Fibroblast of pulmonary artery (primary cell): ENCODE measurements around the gene SEC24C.
"Not testable (repeated sequence)": the region's sequence is repeated elsewhere in the genome, so short reads cannot be mapped to it uniquely, and the experiment has no call there.

Experiments
- DNase-seq: peaks from one replicate; pipeline ENCODE4 v3.0.0-alpha.2; 2010; ENCODE audit warnings: low read depth
- H3K4me3 ChIP-seq: replicated peaks from 2 replicates; pipeline ENCODE4 v1.5.1; 2011; ENCODE audit warnings: low read depth, mild to moderate bottlenecking, control low read depth, low read length, moderate library complexity
- CTCF ChIP-seq: IDR thresholded peaks from 2 replicates; pipeline ENCODE4 v1.5.1; 2011; ENCODE audit warnings: mild to moderate bottlenecking, control low read depth, low read length, inconsistent platforms; ENCODE audit errors: missing control alignments

Gene SEC24C

GRCh38 chr10:73788864-73789658 lies 44.9 kb downstream of the SEC24C start:
- TF ChIP-seq CTCF: no peak
- DNase-seq: no peak
- H3K4me3 ChIP-seq: no peak overlapping the region

GRCh38 chr10:73789659-73790055 lies 45.5 kb downstream of the SEC24C start:
- no peak for DNase-seq
- no peak overlapping the region for H3K4me3 ChIP-seq
- no peak for TF ChIP-seq CTCF

DNA sequence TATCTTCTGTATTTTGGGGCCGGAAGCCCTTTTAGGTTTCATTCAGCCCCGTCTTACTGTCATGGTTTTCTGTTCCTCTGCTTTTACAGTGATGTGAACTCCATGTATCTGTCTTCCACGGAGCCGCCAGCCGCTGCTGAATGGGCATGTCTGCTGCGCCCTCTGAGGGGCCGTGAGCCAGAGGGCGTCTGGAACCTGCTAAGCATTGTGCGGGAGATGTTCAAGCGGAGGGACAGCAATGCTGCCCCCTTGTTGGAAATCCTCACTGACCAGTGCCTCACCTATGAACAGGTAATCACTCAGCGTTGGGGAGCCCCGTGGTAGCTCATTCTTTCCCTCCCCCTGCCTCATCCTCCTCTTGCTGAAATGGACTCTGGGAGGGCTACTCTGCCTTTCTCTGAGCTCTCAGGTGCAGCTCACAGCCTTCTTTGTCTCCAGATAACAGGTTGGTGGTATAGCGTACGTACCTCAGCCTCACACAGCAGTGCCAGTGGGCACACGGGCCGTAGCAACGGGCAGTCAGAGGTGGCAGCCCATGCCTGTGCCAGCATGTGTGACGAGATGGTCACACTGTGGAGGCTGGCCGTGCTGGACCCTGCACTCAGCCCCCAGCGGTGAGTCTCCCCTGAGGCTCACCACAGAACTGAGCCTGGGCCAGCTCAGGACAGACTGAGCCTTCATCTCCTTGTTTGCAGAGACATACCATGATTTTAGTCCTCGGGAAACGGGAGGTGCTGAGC lies 46.9 kb downstream of the SEC24C start:
- TF ChIP-seq CTCF: no peak
- H3K4me3 ChIP-seq: no peak overlapping the region
- DNase-seq: no peak

DNA sequence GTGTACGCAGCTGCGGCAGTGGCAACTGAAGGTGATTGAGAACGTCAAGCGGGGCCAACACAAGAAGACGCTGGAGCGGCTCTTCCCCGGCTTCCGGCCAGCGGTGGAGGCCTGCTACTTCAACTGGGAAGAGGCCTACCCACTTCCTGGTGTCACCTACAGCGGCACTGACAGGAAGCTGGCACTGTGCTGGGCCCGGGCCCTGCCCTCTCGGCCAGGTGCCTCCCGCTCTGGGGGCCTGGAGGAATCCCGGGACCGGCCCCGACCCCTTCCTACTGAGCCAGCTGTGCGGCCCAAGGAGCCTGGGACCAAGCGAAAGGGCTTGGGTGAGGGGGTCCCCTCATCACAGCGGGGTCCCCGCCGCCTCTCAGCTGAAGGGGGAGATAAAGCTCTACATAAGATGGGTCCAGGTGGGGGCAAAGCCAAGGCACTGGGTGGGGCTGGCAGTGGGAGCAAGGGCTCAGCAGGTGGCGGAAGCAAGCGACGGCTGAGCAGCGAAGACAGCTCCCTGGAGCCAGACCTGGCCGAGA lies 47.8 kb downstream of the SEC24C start:
- DNase-seq: no peak
- H3K4me3 ChIP-seq: no peak overlapping the region
- no peak for TF ChIP-seq CTCF

GRCh38 chr10:73793456-73793855 lies 49.3 kb downstream of the SEC24C start:
- no peak for TF ChIP-seq CTCF
- DNase-seq: no peak
- H3K4me3 ChIP-seq: no peak overlapping the region

DNA sequence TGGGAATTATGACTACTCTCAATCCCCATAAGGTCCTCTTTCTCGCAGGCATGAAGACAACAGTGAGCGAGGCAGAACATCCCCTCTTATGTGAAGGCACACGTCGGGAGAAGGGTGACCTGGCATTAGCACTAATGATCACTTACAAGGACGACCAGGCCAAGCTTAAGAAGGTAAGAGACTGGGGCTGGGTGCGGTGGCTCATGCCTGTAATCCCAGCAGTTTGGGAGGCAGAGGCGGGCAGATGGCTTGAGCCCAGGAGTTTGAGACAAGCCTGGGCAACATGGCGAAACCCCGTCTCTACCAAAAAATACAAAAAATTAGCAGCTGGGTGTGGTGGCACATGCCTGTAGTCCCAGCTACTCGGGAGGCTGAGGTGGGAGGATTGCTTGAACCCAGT lies 51.3 kb downstream of the SEC24C start:
- not testable (repeated sequence) for H3K4me3 ChIP-seq, DNase-seq

- H3K4me3 ChIP-seq, DNase-seq: not testable (repeated sequence)
Measured at GRCh38 chr10:73796035-73796434, 51.9 kb downstream of the SEC24C start.
